Gastroesophageal sphincter (tissue), 3 donors: ENCODE data around the gene KLHL5.

Experiments used
- POLR2A ChIP-seq, 2 donors: fragments of 450-650 bp; IDR thresholded peaks; one replicate each; pipeline ENCODE4 v1.6.1; 2017; ENCODE audit warnings: antibody characterized with exemption in 2 of 2, mild to moderate bottlenecking in 2 of 2, moderate library complexity in 1 of 2
- TF ChIP-seq, protein P1 (sequence below), 4 experiments: fragments of 200-600 bp in 2 of 4; fragments of 450-650 bp in 2 of 4; sonication (generic) in 1 of 4; IDR thresholded peaks; one replicate each; pipeline ENCODE4 v1.5.1; 2017 to 2019; ENCODE audit warnings: antibody characterized with exemption in 4 of 4, mild to moderate bottlenecking in 2 of 4, moderate library complexity in 2 of 4

DNA sequence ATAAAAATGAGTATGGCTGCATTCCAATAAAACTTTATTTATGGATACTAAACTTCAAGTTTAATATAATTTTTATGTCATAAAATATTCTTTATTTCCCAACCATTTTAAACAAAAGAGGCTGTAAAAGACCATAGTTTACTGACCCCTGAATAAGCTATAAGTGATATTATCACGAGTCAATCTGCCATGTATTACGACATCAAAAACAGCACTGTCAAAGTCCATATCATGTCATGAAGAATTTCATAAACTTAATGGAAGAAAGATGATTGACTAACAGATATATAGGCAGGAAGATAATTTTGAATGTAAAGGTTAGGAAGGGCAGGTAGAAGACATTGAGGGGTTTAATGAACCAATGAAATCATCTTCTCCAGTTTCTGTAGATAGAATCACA lies 48.0 kb upstream of the KLHL5 start:
- TF ChIP-seq, protein P1, sequence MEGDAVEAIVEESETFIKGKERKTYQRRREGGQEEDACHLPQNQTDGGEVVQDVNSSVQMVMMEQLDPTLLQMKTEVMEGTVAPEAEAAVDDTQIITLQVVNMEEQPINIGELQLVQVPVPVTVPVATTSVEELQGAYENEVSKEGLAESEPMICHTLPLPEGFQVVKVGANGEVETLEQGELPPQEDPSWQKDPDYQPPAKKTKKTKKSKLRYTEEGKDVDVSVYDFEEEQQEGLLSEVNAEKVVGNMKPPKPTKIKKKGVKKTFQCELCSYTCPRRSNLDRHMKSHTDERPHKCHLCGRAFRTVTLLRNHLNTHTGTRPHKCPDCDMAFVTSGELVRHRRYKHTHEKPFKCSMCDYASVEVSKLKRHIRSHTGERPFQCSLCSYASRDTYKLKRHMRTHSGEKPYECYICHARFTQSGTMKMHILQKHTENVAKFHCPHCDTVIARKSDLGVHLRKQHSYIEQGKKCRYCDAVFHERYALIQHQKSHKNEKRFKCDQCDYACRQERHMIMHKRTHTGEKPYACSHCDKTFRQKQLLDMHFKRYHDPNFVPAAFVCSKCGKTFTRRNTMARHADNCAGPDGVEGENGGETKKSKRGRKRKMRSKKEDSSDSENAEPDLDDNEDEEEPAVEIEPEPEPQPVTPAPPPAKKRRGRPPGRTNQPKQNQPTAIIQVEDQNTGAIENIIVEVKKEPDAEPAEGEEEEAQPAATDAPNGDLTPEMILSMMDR (IDR thresholded peaks at IDR 0.05): no peak
- TF ChIP-seq POLR2A (IDR thresholded peaks at IDR 0.05): no peak
